ENCODE results near the gene UNC79. TPM values are rescaled to one million over a fixed set of nuclear protein-coding genes. Genes with fewer than 3 reads are reported as not detected.

Gene UNC79
- total and polyA plus RNA-seq, 3 donors from 2014 or later = 4.3 to 10.7 (median 5.5) TPM

DNA sequence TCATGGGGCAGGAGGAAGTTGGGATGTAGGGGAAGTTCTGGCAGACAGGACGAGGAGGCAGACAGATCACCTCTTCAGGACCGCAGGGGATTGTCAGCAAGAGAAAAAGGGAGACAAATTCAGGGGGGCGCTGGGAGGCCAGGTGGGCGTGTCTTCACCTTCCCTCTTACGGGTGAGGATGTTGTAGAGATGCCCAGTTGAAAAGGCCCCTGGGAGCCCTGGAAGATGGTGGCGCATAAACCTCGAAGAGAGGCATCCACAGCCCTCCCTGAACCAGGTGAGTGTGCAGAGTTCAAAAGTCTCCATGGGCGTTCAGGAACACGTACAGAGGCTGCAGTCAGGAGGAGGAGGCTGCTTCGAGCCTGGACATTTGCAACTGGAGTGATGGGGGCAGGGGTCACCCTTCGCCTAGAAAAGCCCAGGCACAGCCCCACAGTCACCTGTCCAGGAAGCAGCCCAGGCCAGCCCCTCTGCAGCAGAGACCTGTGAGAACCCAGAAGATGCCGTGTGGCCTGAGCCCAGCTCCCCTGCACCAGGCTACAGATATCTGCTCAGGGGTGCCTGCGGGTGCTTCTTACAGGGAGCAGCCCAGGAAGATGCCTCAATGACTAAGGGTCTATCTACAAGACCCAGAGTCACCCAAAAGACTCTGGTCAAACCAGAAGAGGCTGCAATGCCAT, 283.1 kb downstream of the UNC79 start:
- no peaks in the 10 kb centered on the region for H3K27me3 ChIP-seq
- no peaks in the 10 kb centered on the region for H3K9me3 ChIP-seq
- TF ChIP-seq, protein P1, sequence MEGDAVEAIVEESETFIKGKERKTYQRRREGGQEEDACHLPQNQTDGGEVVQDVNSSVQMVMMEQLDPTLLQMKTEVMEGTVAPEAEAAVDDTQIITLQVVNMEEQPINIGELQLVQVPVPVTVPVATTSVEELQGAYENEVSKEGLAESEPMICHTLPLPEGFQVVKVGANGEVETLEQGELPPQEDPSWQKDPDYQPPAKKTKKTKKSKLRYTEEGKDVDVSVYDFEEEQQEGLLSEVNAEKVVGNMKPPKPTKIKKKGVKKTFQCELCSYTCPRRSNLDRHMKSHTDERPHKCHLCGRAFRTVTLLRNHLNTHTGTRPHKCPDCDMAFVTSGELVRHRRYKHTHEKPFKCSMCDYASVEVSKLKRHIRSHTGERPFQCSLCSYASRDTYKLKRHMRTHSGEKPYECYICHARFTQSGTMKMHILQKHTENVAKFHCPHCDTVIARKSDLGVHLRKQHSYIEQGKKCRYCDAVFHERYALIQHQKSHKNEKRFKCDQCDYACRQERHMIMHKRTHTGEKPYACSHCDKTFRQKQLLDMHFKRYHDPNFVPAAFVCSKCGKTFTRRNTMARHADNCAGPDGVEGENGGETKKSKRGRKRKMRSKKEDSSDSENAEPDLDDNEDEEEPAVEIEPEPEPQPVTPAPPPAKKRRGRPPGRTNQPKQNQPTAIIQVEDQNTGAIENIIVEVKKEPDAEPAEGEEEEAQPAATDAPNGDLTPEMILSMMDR (IDR thresholded peaks at IDR 0.05) = no peak
- no peak for TF ChIP-seq POLR2A (IDR thresholded peaks at IDR 0.05)
- no peaks in the 10 kb centered on the region for H3K36me3 ChIP-seq (ENCODE audit: low read depth, missing control alignments)
- no peak overlapping the region for H3K4me3 ChIP-seq
- intact Hi-C loops (cut with DNase I; ENCODE audit: low total_unique reads) = no loop called here
- no peak overlapping the region for H3K27ac ChIP-seq
- no peak for DNase-seq
- 59 to 75% methylated on average over 13 of the region's 13 CpGs for WGBS, 2 donors
- no peaks in the 10 kb centered on the region for H3K4me1 ChIP-seq

DNA sequence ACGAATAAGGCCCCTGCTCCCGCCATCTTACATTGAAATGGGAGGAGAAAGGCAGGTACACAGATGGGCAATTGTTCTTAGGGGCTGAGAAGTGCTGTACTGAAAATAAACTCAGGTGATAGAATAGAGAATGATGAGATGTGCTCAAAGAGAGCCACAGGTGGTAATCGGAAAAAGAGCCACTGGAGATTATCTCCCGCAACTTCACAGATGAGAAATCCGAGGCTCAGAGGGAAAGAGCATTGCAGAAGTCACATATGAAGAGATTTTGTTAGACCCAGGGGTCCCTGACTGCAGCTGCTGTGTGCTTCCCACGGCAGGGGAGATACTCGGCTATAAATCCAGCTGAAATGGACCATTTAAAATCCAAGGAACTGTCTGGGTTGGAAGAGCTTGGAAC, 283.9 kb downstream of the UNC79 start:
- intact Hi-C loops (cut with DNase I; ENCODE audit: low total_unique reads) = no loop called here

DNA sequence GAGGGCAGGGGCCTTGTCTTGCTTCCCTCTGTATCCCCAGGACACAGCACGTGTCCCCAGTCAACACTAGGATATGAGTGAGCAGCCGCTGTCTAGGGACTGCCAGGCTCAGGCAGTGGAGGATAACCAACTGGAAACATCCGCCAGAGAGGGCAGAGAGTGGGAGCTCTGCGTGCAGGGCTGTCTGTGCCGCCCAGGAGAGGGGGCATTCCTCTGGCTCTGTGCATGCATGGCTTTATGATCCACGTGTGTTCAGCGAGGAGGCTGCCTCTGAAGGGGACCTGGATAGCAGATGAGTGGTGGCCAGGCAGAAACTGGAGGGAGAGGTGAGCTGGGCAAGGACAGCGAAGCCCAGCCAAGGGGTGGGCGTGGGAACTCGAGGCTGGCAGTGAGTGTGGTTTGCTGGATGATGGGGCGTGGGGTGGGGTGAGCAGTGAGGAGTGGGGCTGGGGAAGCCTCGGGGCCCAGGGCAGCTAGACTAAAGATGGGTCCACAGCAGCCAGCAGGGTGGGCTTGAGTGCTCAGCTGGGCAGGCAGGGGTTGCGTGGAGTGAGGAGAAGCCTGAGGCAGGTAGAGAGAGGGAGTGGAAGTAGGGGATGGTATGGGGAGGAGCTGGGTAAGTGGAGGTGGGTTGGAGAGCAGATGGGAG, 284.7 kb downstream of the UNC79 start:
- H3K27ac ChIP-seq = no peak overlapping the region
- H3K9me3 ChIP-seq = no peaks in the 10 kb centered on the region
- no peaks in the 10 kb centered on the region for H3K36me3 ChIP-seq (ENCODE audit: low read depth, missing control alignments)
- TF ChIP-seq, protein P1 (IDR thresholded peaks at IDR 0.05) = no peak
- TF ChIP-seq POLR2A (IDR thresholded peaks at IDR 0.05) = no peak
- intact Hi-C loops (cut with DNase I; ENCODE audit: low total_unique reads) = no loop called here
- no peaks in the 10 kb centered on the region for H3K4me1 ChIP-seq
- H3K4me3 ChIP-seq = no peak overlapping the region
- no peaks in the 10 kb centered on the region for H3K27me3 ChIP-seq
- WGBS, 2 donors = 74 to 81% methylated on average over 9 to 13 of the region's 13 CpGs
- DNase-seq = no peak

More for the DNA sequence above, 283.9 kb downstream of the UNC79 start:
- WGBS, 2 donors = 76 to 78% methylated on average over 7 of the region's 7 CpGs
- no peak overlapping the region for H3K27ac ChIP-seq
- H3K36me3 ChIP-seq (ENCODE audit: low read depth, missing control alignments) = no peaks in the 10 kb centered on the region
- H3K9me3 ChIP-seq = no peaks in the 10 kb centered on the region
- no peak for TF ChIP-seq POLR2A (IDR thresholded peaks at IDR 0.05)
- TF ChIP-seq, protein P1 (IDR thresholded peaks at IDR 0.05) = no peak
- H3K4me3 ChIP-seq = no peak overlapping the region
- no peak for DNase-seq
- no peaks in the 10 kb centered on the region for H3K27me3 ChIP-seq
- no peaks in the 10 kb centered on the region for H3K4me1 ChIP-seq

- Histone ChIP-seq H3K36me3 (ENCODE audit: low read depth, missing control alignments) (no peaks in the 10 kb centered on the region), H3K4me1 (no peaks in the 10 kb centered on the region), H3K4me3 (no peak overlapping the region), H3K27ac (no peak overlapping the region), H3K27me3 (no peaks in the 10 kb centered on the region), H3K9me3 (no peaks in the 10 kb centered on the region)
- 88 to 100% methylated on average over 2 to 7 of the region's 8 CpGs for WGBS, 2 donors
- TF ChIP-seq POLR2A (IDR thresholded peaks at IDR 0.05) = no peak
- TF ChIP-seq, protein P1 (IDR thresholded peaks at IDR 0.05) = no peak
- intact Hi-C loops (cut with DNase I; ENCODE audit: low total_unique reads) = no loop called here
- DNase-seq = no peak
Measured at GRCh38 chr14:93716002-93716745, 285.4 kb downstream of the UNC79 start.

Measured in testis (tissue), 3 donors.